ENCODE measurements around the gene NTNG1. TPM values are rescaled to one million over a fixed set of nuclear protein-coding genes. Genes with fewer than 3 reads are reported as not detected.
A peak's percentile ranks its signal among the peaks of the same experiment; 100 is the strongest.

The NTNG1 gene
- total and polyA plus RNA-seq, 9 donors, result 10.9 to 21.3 (median 13.8) TPM

DNA sequence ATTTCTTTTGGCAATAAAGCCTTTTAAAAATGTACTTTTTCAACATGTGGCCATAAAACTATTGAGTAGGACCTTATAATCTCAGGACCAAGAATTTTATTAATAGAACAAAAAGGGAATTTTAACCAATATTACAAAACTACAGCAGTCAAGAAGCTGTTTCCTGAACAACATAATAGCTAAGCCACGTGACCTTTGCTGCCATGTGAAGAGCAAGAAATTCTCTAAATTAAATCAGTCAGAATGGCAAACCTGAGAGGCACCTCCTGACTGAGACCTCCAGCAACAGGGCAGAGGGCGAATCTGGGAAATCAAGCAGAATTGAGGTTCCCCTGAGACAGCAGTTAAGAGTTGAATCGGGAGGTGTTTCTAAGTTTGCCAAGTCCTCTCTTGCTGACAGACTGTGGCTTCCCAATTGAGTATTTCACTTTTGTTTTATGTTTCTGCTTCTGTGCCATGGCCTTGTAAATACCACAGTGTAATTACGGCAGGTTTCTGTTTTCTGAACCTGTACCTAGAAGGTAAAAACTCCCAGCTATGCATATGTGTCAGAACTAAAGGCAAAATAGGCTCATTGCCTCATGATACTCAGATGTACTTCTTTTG is 358.4 kb downstream of the NTNG1 start:
- Histone ChIP-seq H3K36me3 (ENCODE audit: control insufficient read depth, insufficient read depth, low read length) (no peaks in the 10 kb centered on the region), H3K27me3 (ENCODE audit: control insufficient read depth, insufficient read depth, low read length) (no peaks in the 10 kb centered on the region), H3K4me1 (ENCODE audit: control insufficient read depth, insufficient read depth, low read length) (no peaks in the 10 kb centered on the region), H3K4me3 (ENCODE audit: low read length) (no peak overlapping the region), H3K27ac (ENCODE audit: low read length) (no peak overlapping the region), H3K9me3 (replicated peaks; ENCODE audit: control insufficient read depth, low read depth, low read length) (no peaks in the 10 kb centered on the region)
- 60% methylated on average over 2 of the region's 4 CpGs for WGBS (ENCODE audit: insufficient coverage)
- DNase-seq, result no peak

DNA sequence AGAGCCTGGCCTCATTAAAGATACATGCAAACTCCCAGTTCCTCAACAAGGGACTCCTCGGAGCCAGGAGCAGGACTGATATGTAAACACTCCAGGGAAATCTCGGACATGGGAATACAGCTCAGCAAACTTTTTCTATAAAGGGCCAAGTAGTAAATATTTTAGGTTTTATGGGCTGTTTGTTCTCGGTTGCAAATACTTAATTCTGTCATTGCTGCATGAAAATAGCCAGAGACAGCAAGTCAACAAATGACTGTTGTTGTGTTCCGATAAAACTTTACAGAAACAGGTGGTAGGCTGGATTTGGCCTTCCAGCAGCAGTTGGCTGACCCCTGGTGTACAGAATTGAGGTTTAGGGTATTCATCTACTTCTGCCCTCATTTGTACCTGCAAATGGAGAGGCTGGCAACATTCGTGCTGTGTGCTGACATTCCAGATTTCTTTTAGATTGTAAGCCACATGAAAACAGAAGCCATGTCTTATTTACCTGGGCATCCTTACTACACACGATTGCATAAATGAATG is 360.3 kb downstream of the NTNG1 start:
- no peaks in the 10 kb centered on the region for H3K4me1 ChIP-seq (ENCODE audit: control insufficient read depth, insufficient read depth, low read length)
- 83% methylated on average over 4 of the region's 6 CpGs for WGBS (ENCODE audit: insufficient coverage)
- H3K36me3 ChIP-seq (ENCODE audit: control insufficient read depth, insufficient read depth, low read length), result no peaks in the 10 kb centered on the region
- H3K4me3 ChIP-seq (ENCODE audit: low read length), result no peak overlapping the region
- no peaks in the 10 kb centered on the region for H3K27me3 ChIP-seq (ENCODE audit: control insufficient read depth, insufficient read depth, low read length)
- H3K9me3 ChIP-seq (replicated peaks; ENCODE audit: control insufficient read depth, low read depth, low read length), result no peaks in the 10 kb centered on the region
- DNase-seq, result no peak
- H3K27ac ChIP-seq (ENCODE audit: low read length), result no peak overlapping the region

DNA sequence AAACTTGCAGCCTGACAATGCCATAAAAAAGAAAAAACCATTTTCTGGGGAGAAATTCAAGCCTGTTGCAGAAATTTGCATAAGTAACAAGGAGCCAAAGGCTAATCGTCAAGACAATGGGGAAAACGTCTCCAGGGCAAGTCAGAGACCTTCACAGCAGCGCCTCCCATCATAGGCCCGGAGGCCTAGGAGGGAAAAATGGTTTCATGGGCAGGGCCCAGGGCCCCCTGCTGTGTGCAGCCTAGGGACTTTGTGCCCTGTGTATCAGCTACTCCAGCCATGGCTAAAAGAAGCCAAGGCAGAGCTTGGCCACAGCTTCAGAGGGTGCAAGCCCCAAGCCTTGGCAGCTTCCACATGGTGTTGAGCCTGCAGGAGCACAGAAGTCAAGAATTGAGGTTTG is 369.5 kb downstream of the NTNG1 start:
- Histone ChIP-seq H3K4me1 (ENCODE audit: control insufficient read depth, insufficient read depth, low read length) (no peaks in the 10 kb centered on the region), H3K4me3 (ENCODE audit: low read length) (no peak overlapping the region), H3K36me3 (ENCODE audit: control insufficient read depth, insufficient read depth, low read length) (no peaks in the 10 kb centered on the region), H3K27ac (ENCODE audit: low read length) (no peak overlapping the region), H3K9me3 (replicated peaks; ENCODE audit: control insufficient read depth, low read depth, low read length) (peaks cover 3% of the 10 kb centered on the region), H3K27me3 (ENCODE audit: control insufficient read depth, insufficient read depth, low read length) (no peaks in the 10 kb centered on the region)
- 87% methylated on average over 4 of the region's 4 CpGs for WGBS (ENCODE audit: insufficient coverage)
- DNase-seq, result no peak

DNA sequence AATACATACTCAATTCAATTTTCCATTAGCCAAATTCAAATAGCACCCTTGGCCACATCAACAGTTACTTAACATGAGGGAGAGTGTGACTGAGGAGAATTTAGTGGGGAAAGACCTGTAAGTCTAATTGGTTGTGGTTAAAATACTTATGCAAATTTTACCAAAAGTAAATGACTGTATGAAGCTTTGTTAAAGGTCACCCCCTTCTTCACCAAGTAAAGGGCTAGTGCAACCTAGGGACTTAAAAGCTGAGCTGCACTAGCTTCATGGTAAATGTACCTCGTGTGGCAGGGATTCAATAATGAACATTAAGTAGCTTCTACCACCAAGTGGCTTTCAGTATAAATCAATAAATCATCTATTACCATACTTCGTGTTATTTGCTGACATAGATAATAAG is 372.0 kb downstream of the NTNG1 start:
- H3K9me3 ChIP-seq (replicated peaks; ENCODE audit: control insufficient read depth, low read depth, low read length), result peaks cover 3% of the 10 kb centered on the region
- H3K4me1 ChIP-seq (ENCODE audit: control insufficient read depth, insufficient read depth, low read length), result no peaks in the 10 kb centered on the region
- no CpG with 5 or more reads among the region's 2 CpGs for WGBS (ENCODE audit: insufficient coverage)
- no peak overlapping the region for H3K27ac ChIP-seq (ENCODE audit: low read length)
- no peak overlapping the region for H3K4me3 ChIP-seq (ENCODE audit: low read length)
- no peak for DNase-seq
- H3K36me3 ChIP-seq (ENCODE audit: control insufficient read depth, insufficient read depth, low read length), result no peaks in the 10 kb centered on the region
- H3K27me3 ChIP-seq (ENCODE audit: control insufficient read depth, insufficient read depth, low read length), result no peaks in the 10 kb centered on the region

- H3K27me3 ChIP-seq (ENCODE audit: control insufficient read depth, insufficient read depth, low read length), result no peaks in the 10 kb centered on the region
- peaks cover 3% of the 10 kb centered on the region for H3K9me3 ChIP-seq (replicated peaks; ENCODE audit: control insufficient read depth, low read depth, low read length)
- H3K36me3 ChIP-seq (ENCODE audit: control insufficient read depth, insufficient read depth, low read length), result no peaks in the 10 kb centered on the region
- DNase-seq, result no peak
- no peaks in the 10 kb centered on the region for H3K4me1 ChIP-seq (ENCODE audit: control insufficient read depth, insufficient read depth, low read length)
- H3K4me3 ChIP-seq (ENCODE audit: low read length), result no peak overlapping the region
- no peak overlapping the region for H3K27ac ChIP-seq (ENCODE audit: low read length)
- WGBS (ENCODE audit: insufficient coverage), result no CpG with 5 or more reads among the region's 3 CpGs
Measured at GRCh38 chr1:107514841-107515240, 374.0 kb downstream of the NTNG1 start.

DNA sequence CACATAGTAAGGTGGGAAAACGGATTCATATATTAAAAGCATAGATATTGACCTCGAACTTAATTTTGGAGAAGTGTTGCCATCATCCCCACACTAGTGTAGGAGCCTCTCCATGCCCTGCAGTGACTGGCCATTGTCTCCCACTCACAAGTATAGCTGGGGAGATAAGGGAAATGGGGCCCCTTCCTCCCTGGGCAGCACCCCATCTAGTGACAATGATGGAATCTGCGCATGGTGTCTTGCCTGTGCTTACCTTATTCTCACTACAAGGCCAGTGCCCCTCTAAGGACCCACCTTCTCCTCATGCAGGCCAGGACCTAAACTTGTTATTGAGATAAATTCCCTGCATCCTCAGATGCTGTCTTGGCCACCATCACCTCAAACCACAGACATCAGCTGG is 374.9 kb downstream of the NTNG1 start:
- Histone ChIP-seq H3K36me3 (ENCODE audit: control insufficient read depth, insufficient read depth, low read length) (no peaks in the 10 kb centered on the region), H3K27me3 (ENCODE audit: control insufficient read depth, insufficient read depth, low read length) (no peaks in the 10 kb centered on the region), H3K9me3 (replicated peaks; ENCODE audit: control insufficient read depth, low read depth, low read length) (no peaks in the 10 kb centered on the region), H3K4me3 (ENCODE audit: low read length) (no peak overlapping the region), H3K27ac (ENCODE audit: low read length) (no peak overlapping the region), H3K4me1 (ENCODE audit: control insufficient read depth, insufficient read depth, low read length) (no peaks in the 10 kb centered on the region)
- no CpG with 5 or more reads among the region's 3 CpGs for WGBS (ENCODE audit: insufficient coverage)
- DNase-seq, result no peak

DNA sequence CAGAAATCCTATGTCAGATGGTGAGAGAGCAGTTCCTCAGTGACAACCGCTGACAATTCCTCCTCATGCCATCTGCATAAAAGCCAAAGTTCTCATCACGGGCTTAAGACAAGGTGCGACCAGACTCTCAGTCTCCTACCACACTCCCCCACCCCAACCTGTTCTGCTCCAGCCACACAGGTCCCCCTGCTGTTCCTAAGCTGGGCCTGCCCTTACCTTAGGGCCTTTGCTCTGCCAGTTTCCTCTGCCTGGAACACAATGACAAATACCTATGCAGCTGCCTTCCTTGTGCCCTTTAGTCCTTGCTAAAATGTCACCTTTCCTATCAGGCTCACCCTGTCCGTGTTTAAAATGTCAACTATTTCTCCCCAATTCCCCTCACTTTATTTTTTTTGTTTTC is 382.2 kb downstream of the NTNG1 start:
- H3K4me1 ChIP-seq (ENCODE audit: control insufficient read depth, insufficient read depth, low read length), result no peaks in the 10 kb centered on the region
- no peaks in the 10 kb centered on the region for H3K36me3 ChIP-seq (ENCODE audit: control insufficient read depth, insufficient read depth, low read length)
- no peak for DNase-seq
- no peak overlapping the region for H3K27ac ChIP-seq (ENCODE audit: low read length)
- 68% methylated on average over 4 of the region's 4 CpGs for WGBS (ENCODE audit: insufficient coverage)
- no peaks in the 10 kb centered on the region for H3K9me3 ChIP-seq (replicated peaks; ENCODE audit: control insufficient read depth, low read depth, low read length)
- H3K4me3 ChIP-seq (ENCODE audit: low read length), result no peak overlapping the region
- H3K27me3 ChIP-seq (ENCODE audit: control insufficient read depth, insufficient read depth, low read length), result no peaks in the 10 kb centered on the region

DNA sequence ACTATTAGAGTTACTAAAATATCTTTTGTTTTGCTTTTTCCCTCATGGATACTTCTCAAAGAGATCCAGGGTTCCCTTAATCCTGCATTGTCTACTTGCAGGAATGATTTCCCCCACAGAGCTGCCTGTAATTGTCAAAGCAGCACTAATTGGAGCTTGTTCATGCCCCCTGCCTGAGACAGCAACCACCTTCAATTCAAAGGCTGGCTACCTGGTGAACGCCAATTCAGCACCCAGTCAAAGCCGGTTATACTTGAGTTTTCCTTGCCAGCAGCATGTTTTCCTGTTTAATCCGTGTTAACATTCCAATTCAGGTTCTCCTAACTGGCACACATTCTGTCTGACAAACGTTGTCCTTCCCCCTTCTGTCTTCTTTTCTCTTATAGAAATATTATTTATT is 382.9 kb downstream of the NTNG1 start:
- Histone ChIP-seq H3K9me3 (replicated peaks; ENCODE audit: control insufficient read depth, low read depth, low read length) (no peaks in the 10 kb centered on the region), H3K27me3 (ENCODE audit: control insufficient read depth, insufficient read depth, low read length) (no peaks in the 10 kb centered on the region), H3K4me3 (ENCODE audit: low read length) (no peak overlapping the region), H3K27ac (ENCODE audit: low read length) (no peak overlapping the region), H3K4me1 (ENCODE audit: control insufficient read depth, insufficient read depth, low read length) (no peaks in the 10 kb centered on the region), H3K36me3 (ENCODE audit: control insufficient read depth, insufficient read depth, low read length) (no peaks in the 10 kb centered on the region)
- 45% methylated on average over 3 of the region's 4 CpGs for WGBS (ENCODE audit: insufficient coverage)
- DNase-seq, result no peak

DNA sequence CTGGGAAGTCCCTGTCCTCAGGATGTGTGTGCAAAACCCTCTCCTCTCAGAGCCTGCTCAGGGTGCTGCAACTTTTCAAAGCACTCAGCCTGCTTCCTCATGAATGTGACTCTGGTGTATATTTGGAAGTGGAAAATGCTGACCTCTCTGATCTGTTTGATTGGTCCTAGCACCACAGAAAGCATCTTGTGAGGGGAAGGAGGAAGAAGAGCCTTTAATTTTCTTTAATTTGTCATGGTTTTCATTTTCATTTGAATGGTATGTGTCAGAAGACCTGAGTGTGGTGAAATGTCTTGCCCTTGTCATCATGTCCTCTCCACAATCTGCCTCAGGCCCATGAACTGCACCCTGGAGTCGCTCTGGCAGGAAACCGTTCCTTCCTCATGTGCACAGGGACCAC is 383.5 kb downstream of the NTNG1 start:
- no peak overlapping the region for H3K4me3 ChIP-seq (ENCODE audit: low read length)
- WGBS (ENCODE audit: insufficient coverage), result no CpG with 5 or more reads among the region's 2 CpGs
- H3K36me3 ChIP-seq (ENCODE audit: control insufficient read depth, insufficient read depth, low read length), result no peaks in the 10 kb centered on the region
- no peak overlapping the region for H3K27ac ChIP-seq (ENCODE audit: low read length)
- H3K4me1 ChIP-seq (ENCODE audit: control insufficient read depth, insufficient read depth, low read length), result no peaks in the 10 kb centered on the region
- DNase-seq, result peak; percentile 30
- no peaks in the 10 kb centered on the region for H3K27me3 ChIP-seq (ENCODE audit: control insufficient read depth, insufficient read depth, low read length)
- no peaks in the 10 kb centered on the region for H3K9me3 ChIP-seq (replicated peaks; ENCODE audit: control insufficient read depth, low read depth, low read length)

- WGBS (ENCODE audit: insufficient coverage), result no CpG with 5 or more reads among the region's 1 CpG
- Histone ChIP-seq H3K4me3 (ENCODE audit: low read length) (no peak overlapping the region), H3K9me3 (replicated peaks; ENCODE audit: control insufficient read depth, low read depth, low read length) (no peaks in the 10 kb centered on the region), H3K4me1 (ENCODE audit: control insufficient read depth, insufficient read depth, low read length) (no peaks in the 10 kb centered on the region), H3K27ac (ENCODE audit: low read length) (no peak overlapping the region), H3K36me3 (ENCODE audit: control insufficient read depth, insufficient read depth, low read length) (no peaks in the 10 kb centered on the region), H3K27me3 (ENCODE audit: control insufficient read depth, insufficient read depth, low read length) (no peaks in the 10 kb centered on the region)
- DNase-seq, result no peak
Measured at GRCh38 chr1:107525145-107525544, 384.3 kb downstream of the NTNG1 start.

DNA sequence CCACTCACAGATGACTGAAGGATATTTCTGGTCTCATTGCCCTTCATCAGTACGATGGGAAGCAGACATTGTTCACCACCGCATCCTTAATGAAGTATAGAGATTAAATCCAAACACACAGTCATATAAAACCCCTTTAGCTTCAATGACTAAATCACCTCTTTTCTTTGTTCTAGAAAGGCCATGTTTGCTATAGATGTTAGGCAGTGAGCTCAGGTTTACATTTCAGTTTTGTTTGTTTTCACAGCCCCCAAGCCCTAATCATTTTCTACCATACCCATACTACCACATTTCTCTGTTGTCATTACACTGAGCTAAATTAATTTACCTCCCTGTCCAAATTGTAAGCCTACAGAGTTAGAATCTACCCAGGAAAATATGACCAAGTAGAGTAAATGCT is 385.1 kb downstream of the NTNG1 start:
- no peaks in the 10 kb centered on the region for H3K9me3 ChIP-seq (replicated peaks; ENCODE audit: control insufficient read depth, low read depth, low read length)
- no peaks in the 10 kb centered on the region for H3K27me3 ChIP-seq (ENCODE audit: control insufficient read depth, insufficient read depth, low read length)
- H3K4me3 ChIP-seq (ENCODE audit: low read length), result no peak overlapping the region
- H3K36me3 ChIP-seq (ENCODE audit: control insufficient read depth, insufficient read depth, low read length), result no peaks in the 10 kb centered on the region
- DNase-seq, result no peak
- no peaks in the 10 kb centered on the region for H3K4me1 ChIP-seq (ENCODE audit: control insufficient read depth, insufficient read depth, low read length)
- WGBS (ENCODE audit: insufficient coverage), result no CpG with 5 or more reads among the region's 2 CpGs
- no peak overlapping the region for H3K27ac ChIP-seq (ENCODE audit: low read length)
